HG03521 (cell line): ENCODE data around the gene SPDYC.

Experiments used
- ATAC-seq: cut with Tn5 transposase; IDR thresholded peaks from one replicate; pipeline ENCODE4 v1.9.1; 2021; ENCODE audit warnings: mild to moderate bottlenecking, moderate library complexity; ENCODE audit not compliant: unreplicated experiment

Gene SPDYC

GRCh38 chr11:65204646-65205601, 34.9 kb downstream of the SPDYC start:
- ATAC-seq: no peak

- no peak for ATAC-seq
These were observed 35.6 kb downstream of the SPDYC start for GRCh38 chr11:65205602-65205967.

GRCh38 chr11:65206441-65206841, 36.4 kb downstream of the SPDYC start:
- no peak for ATAC-seq

- ATAC-seq: no peak
These were observed 36.9 kb downstream of the SPDYC start for GRCh38 chr11:65206901-65207300.

- no peak for ATAC-seq
These were observed 38.1 kb downstream of the SPDYC start for GRCh38 chr11:65207918-65208784.

- ATAC-seq: no peak
These were observed 39.0 kb downstream of the SPDYC start for GRCh38 chr11:65208785-65209710.

- no peak for ATAC-seq
These were observed 39.8 kb downstream of the SPDYC start for GRCh38 chr11:65209711-65210360.

GRCh38 chr11:65210361-65210731, 40.3 kb downstream of the SPDYC start:
- no peak for ATAC-seq

- no peak for ATAC-seq
These were observed 40.7 kb downstream of the SPDYC start for GRCh38 chr11:65210748-65211147.

GRCh38 chr11:65211293-65212105, 41.5 kb downstream of the SPDYC start:
- no peak for ATAC-seq

- ATAC-seq: no peak
These were observed 42.3 kb downstream of the SPDYC start for GRCh38 chr11:65212226-65212801.

- ATAC-seq: no peak
These were observed 43.5 kb downstream of the SPDYC start for GRCh38 chr11:65213322-65214211.

- ATAC-seq: no peak
These were observed 44.3 kb downstream of the SPDYC start for GRCh38 chr11:65214212-65214845.

- ATAC-seq: no peak
These were observed 45.5 kb downstream of the SPDYC start for GRCh38 chr11:65215441-65216076.

- ATAC-seq: no peak
These were observed 46.8 kb downstream of the SPDYC start for GRCh38 chr11:65216830-65217229.

GRCh38 chr11:65217441-65218423, 47.7 kb downstream of the SPDYC start:
- no peak for ATAC-seq
